Suppressor macrophage treated with lipopolysaccharide for 4 hours (primary cell): ENCODE measurements around the gene GNG2.

Experiments used
- DNase-seq: peaks from one replicate; pipeline ENCODE4 v3.0.0-alpha.2; 2020

GNG2 gene

DNA sequence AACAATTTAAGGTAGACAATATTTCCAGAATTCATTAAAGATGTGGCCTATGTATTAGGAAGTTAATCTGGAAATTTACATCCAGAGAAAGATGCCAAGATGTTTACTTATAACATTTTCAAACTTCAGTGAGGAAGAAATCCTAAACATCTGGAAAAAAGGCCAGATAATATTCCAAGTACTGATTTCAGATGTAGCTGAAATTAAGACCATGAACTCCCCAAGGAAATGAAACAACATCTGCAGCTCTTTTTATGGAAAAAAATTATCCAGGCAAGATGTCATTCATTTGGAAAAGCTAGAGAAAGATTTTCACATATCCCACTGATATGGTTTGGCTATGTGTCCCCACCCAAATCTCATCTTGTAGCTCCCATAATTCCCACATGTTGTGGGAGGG is 35.0 kb downstream of the GNG2 start:
- DNase-seq = no peak

DNA sequence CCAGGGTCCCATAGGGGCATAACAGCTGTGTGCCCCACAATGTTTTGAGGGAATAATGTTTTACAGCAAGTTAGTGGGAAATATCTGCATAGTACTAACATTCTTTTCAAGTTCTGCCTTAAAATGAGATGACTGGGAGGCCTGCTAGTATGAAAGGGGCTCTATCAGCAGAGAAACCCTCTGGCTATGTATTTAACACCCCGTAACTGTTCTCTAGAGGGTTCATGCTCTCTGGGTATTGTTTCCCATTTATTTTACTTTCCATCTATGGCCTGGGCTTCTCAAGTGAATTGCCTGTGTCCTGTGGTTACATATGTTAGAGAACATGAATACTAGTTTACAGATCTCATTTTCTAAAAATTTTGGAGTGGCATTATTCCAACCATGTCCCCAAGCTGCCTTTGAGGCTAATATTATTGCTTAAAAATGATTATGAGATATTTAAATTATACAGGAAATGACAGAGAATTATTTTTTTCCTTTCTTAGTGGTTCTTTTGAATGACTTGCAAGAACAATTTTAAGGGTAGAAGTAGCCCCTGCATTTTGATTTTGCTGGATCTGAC is 37.5 kb downstream of the GNG2 start:
- DNase-seq = no peak

DNA sequence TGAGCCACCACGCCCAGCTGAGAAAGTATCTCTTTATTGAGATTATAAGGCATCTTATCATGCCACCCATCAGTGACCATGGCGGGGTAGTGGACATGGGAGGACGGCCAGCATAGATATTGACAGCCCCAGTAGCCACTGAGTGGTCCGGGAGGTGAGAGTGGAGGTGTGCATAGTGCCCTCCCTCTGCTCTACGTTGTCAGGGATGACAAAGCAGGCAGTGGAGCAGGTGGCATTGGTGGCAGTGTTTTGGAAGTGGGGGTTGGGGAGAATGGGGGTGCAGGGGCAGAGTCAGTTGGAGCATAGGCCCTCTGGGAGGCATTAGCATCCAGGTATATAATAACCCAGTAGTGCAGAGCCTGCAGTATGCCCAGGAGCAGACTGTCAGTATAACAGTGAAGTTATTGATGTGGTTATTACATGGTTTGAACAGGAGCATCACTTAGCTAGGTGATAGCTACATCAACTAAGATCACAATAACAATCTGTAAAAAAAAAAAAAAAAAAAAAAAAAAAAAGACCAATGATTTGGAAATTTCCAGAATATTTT is 41.1 kb downstream of the GNG2 start:
- no peak for DNase-seq

DNA sequence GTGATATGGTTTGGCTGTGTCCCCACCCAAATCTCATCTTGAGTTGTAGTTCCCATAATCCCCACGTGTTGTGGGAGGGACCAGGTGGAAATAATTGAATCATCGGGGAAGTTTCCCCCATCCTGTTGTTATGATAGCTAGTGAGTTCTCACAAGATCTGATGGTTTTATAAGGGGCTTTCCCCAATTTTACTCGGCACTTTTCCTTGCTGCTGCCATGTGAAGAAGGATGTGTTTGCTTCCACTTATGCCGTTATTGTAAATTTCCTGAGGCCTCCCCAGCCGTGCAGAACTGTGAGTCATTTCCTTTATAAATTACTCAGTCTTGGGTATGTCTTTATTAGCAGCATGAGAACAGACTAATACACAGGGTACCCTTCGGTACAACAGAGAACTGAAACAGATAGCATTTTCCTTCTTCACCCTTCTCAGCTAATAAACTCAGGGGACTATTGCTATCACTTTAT is 45.3 kb downstream of the GNG2 start:
- peak; percentile 85 for DNase-seq

DNA sequence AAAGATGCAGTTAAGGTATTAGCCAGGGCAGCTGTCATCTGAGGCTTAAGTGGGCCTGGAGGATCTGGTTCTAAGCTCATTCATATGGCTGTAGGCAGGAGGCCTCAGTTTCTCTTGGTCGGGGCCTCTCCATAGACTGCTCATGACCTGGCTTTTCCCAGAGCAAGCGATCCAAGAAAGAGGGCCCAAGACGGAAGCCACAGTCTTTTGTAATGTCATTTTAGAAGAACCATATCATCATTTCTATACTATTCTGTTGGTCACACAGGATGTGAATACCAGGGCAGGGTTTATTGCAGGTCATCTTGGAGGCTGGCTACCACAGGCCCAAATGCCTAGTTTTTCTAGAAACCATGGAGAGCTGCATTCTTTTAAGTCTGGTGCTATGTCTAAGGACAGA is 47.7 kb downstream of the GNG2 start:
- DNase-seq = no peak

DNA sequence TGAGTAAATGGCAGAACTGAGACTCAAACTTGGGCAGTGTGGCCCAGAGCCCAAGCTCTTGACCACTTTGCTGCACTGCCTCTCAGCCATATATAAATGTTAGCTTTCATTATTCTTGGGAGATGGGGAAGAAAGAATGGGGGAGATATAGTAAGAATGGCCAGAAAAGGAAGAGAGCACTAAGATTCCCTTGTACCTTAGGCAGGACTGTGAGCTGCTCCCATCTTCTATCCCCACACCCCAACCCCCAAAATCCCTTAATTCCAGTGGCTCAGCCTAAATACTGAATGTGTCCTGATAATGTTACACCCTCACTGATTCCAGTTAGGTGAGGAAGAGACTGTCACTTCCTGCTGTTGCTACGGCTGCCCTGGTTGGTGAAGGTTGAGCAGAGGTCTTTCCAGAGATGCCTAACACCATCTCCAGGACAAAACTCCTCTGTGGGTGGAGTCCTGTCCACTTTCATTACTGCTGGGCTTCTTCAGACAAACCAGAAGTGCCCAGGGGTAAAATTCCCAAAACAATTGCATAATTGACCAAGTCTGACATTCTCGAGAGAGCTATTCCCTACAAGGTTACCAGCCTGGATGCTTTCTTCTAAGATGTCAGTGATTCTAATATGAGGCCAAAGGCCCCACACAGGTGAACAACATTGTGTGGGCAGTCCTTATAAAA is 51.8 kb downstream of the GNG2 start:
- no peak for DNase-seq

DNA sequence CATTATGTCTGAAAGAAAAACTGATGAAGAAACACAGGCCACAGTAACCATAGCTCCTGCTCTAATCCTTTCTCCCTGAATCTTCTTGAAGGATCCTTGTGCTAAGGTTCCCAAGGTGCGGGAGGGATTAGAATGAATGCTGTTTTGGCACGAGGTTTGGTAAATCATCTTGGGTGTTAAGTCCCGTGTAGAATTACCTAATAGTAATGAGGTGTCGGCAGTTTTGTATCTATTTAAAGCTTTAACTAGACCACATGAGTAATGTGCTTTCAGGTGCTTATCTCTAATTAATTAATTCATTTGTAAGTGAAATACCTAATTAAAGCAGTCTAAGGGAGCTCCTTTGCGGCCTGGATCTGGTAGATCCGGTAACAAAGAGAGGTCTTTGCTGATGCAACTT is 53.9 kb downstream of the GNG2 start:
- no peak for DNase-seq

DNA sequence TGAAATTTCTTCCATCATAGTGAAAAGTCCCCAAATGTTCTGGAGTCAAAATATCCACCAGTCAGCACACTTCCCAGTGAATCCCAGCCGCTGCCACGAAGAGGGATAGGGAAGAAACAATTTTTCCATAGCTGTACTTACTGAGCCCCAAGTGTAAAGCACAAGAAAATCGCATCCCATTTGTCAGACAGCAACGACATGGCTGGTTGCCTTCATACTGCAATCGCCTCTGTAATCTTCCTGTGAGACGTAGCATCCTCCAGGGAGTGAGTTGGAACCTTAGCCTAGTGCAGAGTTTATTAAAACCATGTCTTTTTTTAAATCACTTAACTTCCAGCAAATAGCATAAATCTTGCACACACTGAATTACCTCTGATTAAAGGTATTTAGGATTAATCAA is 56.8 kb downstream of the GNG2 start:
- DNase-seq = no peak

DNA sequence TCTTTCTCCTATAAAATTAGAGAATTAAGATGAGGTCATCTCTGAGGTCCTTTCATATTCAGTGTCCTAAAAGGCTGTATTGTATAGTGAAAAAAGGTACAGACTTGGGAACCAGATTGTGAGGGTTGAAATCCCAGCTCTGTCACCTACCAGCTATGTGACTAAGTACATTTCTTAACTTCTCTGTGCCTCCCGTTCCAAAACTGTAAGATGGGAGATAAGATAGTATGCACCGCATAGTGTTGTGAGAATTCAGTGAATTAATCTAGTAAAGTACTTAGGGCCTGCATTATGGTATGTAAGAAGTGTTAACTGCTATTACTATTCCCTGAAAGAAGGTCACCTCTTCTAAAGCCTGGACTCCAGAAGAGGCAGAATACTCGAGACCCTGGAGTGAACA is 60.6 kb downstream of the GNG2 start:
- DNase-seq = no peak

DNA sequence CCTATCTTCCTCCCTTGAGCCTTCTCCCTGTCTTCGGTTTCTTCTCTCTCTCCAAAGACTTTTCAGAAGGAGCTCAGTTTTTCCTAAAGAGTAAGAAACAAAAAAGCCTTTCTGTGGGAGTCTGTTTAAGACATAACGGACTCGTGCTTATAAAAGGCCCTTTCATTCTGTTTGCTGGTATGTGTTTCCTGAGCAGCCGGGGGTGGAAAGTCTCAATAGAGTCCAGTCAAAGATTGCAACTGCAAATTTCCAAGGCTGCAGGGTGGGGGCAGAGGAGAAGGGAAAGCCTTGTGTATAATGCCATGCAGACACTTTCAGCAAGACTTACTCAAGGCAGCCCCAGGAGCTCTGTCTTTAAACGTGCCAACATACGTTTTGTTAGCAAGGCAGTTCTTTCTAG is 62.2 kb downstream of the GNG2 start:
- DNase-seq = no peak

DNA sequence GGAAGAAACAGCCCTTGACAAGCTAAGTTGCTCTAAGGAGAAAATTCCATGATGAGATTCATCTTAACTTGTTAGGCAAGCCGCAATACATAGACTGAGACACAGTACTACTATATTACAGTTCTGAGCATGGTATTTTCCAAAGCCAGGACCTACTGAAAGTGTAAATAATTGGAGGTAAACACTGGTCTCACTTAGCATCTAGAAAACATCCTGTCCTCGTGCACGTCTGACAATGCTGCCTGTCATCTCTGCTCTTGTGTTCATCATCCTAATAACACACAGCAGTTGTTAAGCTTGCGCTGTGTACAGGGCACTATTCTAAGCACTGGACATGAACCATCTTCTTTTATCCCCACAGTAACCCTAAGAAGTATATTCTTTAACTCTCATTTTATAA is 64.2 kb downstream of the GNG2 start:
- no peak for DNase-seq

DNA sequence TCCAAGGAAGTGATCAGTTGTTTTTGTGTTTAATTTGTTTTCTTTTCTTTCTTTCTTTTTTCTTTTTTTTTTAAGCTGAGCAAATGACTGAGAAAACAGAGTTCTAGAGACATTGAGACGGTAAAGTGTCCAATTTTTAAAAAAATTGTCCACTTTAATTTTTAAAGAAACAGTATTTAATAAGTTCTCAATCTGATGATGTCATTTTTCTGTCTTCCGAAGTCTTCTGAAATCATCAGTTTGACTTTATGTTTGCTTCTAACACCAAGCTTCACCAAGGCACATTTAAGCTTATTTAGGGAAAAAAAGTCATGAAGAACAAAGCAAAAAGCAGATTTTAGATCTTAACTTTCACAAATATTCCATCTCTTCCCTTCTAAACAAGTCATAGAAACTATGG is 65.6 kb downstream of the GNG2 start:
- DNase-seq = no peak

DNA sequence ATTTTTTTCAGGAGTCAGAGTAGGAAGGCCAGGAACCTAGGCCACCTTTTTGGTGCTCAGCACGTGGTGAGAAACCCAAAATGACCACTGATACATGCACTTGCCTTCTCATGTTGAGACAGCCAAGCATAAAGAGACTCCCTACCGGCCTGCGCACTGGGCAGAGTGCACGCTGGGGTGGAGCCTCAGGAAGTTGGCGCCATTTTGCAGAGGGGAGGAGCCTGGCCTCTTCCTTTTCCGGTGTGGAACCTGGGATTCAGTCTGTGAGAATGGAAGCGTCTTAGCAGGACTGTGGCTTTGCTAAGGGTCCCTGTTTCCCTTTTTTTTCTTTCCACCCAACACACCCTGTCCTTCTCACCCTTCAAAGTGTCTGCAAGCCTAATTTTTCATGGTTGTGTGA is 66.0 kb downstream of the GNG2 start:
- DNase-seq = no peak

DNA sequence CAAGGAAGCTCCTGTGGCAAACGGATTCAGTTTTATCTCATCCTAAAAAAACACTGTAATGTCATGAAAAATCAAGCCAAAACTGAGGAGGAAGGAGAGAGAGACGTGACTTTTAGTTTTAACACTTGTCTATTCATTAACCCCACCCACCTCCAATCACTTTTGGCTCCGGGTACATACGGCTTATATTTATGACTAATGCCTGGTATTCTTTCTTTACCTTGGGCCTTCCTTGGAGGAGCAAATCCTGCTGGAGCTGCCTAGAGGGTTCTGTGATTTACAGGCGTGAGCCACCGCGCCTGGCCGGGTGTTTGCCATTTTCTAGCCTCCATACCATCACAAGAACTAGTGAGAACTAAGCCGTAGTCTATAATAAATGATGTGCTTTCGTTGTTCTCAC is 68.2 kb downstream of the GNG2 start:
- no peak for DNase-seq

DNA sequence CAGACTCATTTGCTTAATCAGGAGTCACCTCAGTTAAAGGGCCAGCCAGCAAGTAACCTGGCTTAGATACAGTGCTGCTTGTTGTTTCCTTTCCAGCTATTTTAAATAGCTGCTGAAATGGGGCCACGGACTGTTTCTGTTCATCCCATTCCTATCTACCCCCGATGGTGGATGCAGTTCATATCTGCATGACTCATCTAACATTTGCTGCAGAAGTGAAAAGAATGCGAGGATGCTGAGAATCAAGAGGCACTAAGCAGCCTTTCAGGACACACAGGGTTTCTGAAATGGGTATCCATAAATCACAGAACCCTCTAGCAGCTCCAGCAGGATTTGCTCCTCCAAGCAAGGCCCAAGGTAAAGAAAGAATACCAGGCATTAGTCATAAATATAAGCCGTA is 68.8 kb downstream of the GNG2 start:
- no peak for DNase-seq

DNA sequence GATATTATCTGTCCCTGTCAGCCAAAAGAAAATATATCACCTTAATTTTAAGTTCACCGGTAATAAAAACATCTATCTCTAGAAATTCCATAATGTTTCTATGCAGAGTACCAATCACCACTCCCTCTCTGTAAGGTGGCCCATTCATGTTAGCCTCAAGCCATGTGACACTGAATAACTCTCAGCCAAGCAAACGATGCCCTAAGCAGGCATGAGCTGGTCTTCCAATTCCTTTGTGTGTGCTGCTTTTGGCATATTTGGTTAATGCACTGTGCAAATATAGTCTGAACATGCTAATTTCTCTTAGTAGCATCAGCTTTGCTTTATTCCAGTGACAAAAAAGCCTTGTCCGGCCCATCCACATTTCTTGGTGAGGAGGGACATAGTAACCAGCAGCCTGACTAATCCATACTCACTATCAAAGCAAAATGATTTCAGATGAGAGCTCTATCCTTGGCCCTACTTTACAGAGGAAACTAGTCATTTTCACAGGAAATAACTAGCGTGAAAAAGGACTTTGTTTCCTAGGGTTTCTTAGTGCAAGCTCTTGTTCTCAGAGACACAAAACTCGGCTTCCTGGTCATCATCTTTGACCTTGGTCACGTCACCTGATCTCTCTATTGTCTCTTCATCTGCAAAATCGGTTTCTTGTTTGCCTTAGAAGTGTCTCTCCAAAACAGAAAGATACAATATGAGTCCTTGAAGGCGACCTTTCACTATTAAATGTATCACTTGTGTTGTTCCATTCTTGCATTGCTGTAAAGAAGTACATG is 69.7 kb downstream of the GNG2 start:
- DNase-seq = no peak

DNA sequence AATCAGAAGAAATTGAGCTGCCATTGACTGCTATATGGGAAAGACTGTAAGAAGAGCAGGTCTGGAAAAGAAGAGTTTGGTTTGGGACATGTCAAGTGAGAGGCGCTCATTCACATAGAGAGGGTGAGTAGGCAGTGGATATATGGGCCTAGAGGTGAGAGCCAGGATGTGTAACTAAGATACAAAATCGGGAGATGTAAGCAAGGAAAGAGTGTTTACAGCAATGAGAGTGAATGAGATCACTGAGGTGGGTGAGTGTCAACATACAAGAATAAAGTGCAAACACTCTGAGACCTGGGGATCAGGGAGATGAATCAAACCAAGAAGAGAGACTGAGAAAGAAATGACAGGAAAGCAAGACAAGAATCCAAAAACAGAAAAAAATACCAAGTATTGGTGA is 70.9 kb downstream of the GNG2 start:
- DNase-seq = no peak

DNA sequence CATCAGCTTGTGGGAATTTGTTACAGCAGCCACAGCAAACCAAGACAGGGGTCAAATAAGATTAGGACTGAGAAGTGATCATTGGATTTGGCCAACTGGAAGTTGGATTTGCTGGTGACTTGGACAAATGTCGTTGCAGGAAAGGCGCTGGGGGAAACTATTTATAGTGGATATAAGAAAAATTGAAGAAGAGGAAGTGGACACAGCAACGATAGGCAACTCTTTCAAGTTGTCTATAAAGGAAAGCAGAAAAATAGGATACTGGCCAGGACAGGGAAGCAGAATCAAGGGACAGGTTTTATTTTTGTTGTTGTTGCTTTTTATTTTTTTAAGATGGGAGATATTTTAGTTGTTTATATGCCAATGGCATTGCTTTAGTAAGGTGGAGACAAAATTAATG is 72.8 kb downstream of the GNG2 start:
- DNase-seq = no peak

DNA sequence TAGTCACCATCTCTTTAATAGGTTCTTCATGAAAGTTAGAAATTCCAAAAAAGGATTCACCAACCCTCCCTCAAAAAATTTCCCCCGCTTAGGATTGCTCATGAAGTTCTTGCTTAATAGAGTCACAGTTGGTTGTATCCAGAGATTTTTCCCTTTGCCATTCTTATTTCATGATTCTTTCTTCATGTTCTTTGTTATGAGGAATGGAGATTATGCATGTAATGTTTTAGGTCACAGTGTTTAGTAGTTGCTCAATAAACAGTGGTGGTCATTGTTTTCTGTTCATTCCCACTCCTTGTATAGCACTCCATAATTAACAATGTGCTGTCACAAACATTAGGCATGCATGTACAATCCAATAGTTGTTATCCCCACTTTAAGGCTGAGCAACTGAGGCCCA is 77.7 kb downstream of the GNG2 start:
- no peak for DNase-seq

DNA sequence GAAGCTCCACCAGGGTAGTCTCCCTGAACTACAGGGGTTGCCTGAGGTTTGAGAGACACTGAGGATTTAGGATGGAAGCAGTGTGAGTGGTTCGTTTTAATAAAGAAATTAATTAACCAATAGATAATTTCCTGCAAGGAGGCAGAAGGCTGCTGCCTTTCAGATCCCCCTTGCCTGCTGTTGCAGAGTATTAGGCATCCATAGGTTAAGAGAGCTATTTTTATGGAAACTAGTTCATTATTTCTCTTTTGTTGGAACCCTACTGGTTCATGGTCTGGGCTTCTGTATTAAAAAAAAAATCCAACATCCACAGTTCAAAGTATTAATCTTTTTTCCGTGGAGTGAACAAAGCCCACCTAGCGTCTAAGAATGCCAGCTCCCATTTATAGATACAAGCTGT is 78.4 kb downstream of the GNG2 start:
- no peak for DNase-seq

DNA sequence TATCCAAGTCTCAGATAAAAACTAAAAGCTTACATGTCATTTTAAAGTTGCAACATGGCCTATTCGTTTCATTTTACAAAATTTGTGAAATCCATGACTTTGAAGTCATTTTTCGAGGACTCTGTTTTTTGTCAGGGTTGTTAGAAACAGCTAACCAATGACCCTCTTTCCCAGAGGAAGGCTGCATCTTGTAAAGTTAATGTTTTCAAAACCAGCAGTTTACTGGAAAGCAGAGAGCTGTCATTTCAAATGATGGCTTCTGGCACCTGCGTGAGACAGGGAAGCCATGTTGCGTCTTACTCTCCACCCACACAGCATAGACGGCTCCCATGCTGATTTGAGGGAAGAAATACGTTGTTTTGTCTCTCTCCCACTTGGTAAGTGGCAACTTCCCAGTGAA is 78.8 kb downstream of the GNG2 start:
- DNase-seq = no peak

DNA sequence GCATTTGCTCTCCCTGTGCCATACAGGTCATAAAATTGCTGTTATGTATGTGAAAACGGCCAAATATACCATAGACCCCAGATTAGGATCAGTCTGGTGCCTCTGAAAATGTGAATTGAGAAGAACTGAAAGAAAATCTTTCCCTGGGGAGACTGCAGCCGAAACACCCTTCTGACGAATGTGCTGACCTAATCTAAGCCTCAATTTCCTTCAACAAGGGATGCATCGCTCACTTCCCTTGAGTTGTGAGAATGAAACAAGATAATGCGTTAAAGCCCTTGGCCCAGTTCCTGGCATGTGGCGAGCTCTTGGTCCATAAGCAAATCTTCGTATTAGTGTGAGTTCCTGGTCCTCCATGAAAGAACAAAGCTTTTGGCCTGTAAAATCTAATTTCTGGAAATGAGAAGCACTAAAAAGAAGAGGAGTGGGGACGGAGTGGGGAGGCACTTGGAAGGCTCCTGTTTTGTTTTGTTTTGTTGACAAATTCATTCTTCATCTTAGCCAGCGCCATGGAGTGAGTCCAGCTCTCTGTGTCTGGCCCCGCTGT is 79.4 kb downstream of the GNG2 start:
- no peak for DNase-seq

DNA sequence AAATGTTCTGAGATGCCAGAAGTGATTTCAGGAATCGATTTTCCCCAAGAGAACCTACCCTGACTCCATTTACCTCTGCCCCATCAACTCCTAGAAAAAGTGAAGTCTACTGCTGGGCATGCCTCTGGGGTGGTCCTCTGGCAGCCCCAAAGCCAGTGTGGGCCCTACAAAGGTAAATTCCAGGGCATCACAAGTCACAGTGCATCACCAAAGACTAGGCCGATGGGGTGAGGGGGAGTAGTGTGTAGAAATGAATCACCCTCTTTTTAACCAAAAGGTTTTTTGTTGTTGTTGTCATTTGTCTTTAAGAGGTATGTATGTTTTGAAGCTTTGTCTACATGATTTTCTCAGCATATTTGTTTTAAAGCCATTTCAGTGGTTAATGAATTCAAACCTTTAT is 82.6 kb downstream of the GNG2 start:
- no peak for DNase-seq

DNA sequence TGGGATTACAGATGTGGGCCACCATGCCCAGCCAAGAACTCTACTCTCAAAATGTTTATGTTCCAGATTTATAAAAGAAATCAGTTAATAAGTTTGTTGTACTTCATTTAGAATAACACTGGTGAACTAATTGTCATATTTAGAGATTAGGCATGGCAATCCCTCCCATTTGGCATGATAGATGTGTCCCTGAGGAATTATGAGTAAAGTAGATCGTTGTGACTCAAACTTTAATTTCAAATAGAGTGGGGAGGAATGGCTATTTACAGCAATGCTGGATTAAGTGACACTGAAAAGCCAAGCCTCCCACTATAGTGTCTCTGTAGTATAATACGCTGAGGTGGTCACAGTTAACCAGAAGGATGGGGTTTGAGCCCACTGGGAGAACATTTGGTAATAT is 89.6 kb downstream of the GNG2 start:
- DNase-seq = no peak
